ENCODE measurements around the gene C3orf52.

- TF ChIP-seq CTCF (IDR thresholded peaks at IDR 0.05) (no peak), POLR2A (IDR thresholded peaks at IDR 0.05) (no peak)
Measured at GRCh38 chr3:112130638-112130993, 44.4 kb downstream of the C3orf52 start.
